Esophagus muscularis mucosa (tissue), 3 donors: Measurements from ENCODE around the gene ALG3.

Source experiments
- CTCF ChIP-seq, 3 experiments: fragments of 200-600 bp in 2 of 3; fragments of 450-650 bp in 1 of 3; sonication (generic) in 2 of 3; IDR thresholded peaks; one replicate each; pipeline ENCODE4 v1.5.1; 2017 to 2019; ENCODE audit warnings: antibody characterized with exemption in 3 of 3, mild to moderate bottlenecking in 2 of 3, moderate library complexity in 1 of 3
- POLR2A ChIP-seq: fragments of 450-650 bp; IDR thresholded peaks from one replicate; pipeline ENCODE4 v1.6.1; 2017; ENCODE audit warnings: antibody characterized with exemption, moderate library complexity, mild to moderate bottlenecking, low read depth
- POLR2AphosphoS5 ChIP-seq, 2 donors: sonication (generic); formaldehyde crosslinking; IDR thresholded peaks; one replicate each; pipeline ENCODE4 v1.6.1; 2017; ENCODE audit warnings: antibody characterized with exemption in 2 of 2

- TF ChIP-seq CTCF (IDR thresholded peaks at IDR 0.05) (no peak), POLR2A (no peak), POLR2AphosphoS5 (IDR thresholded peaks at IDR 0.05) (no peak)
Measured at GRCh38 chr3:184261854-184262763, 13.3 kb upstream of the ALG3 start.
